Globus pallidus (tissue), 1 donor: Measurements from ENCODE around the gene KLHDC8B.

Experiments used
- DNase-seq: peaks from one replicate; pipeline ENCODE4 v3.0.0-alpha.2; 2015; ENCODE audit warnings: low spot score

The KLHDC8B gene

GRCh38 chr3:49171119-49171774 is at the start of gene KLHDC8B:
TSS of gene KLHDC8B (plus strand) at chr3:49171598. CDS start at chr3:49172770, 1,172 bp downstream.
- DNase-seq, result peak; percentile 37

GRCh38 chr3:49122022-49122421 is 49.4 kb upstream of the KLHDC8B start:
- no peak for DNase-seq

DNA sequence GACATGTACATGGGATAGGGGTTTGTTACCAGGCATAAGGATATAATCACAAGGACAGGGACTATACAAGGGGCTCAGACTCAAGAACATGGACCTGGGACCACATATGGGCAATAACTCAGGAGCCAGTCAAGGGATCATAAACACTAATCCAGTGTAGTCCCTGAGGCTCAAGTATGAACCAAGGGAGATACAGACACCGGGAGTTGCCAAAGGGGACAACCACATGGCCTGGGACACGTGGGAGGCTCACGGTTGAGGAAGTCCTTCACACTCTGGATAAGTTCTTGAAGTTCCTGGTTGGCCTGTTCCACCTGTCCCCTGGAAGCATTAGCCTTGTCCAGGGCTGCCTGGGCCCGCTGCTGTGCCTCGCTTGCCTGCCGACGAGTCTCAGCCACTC is 48.9 kb upstream of the KLHDC8B start:
- DNase-seq, result no peak

GRCh38 chr3:49122886-49123545 is 48.4 kb upstream of the KLHDC8B start:
- DNase-seq, result no peak

- no peak for DNase-seq
Measured at GRCh38 chr3:49123687-49124086, 47.7 kb upstream of the KLHDC8B start.

DNA sequence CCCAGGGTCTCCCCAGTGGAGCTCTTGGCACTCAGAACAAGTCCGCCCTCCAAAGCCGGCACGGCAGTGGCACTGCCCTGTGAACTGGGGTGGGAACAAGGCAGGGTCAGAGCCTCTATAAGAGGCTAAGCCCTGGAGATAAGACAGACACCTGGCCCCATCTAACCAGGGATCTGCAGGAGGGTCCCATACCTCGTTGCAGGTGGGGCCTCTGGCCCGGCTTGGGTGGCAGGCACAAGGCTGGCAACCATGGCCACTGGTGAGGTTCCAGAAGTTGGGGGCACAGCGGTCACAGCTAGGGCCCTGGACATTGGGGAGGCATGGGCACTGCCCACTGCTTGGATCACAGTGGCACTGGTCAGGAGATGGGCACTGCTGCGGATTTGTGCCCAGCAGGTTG is 47.2 kb upstream of the KLHDC8B start:
- DNase-seq, result no peak

- no peak for DNase-seq
Measured at GRCh38 chr3:49124991-49125670, 46.3 kb upstream of the KLHDC8B start.

DNA sequence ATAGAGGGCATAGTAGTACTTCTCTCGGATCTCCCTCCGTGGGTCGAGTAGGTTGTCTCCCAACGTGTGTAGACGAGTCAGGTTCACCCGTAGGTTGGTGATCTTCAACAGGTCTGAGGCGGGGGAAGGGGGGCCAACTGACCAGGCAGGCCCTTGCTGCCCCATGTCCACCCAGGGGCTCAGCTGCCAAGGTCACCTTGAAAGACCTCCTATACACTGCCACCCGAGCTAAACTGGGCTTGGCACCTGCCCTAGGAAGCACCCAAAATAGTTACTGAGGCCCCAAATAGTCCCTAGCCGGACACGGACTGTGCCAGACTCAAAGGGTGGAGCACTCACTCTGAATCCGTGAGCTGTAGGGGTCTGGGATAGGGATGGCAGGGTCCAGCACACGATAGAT is 40.4 kb upstream of the KLHDC8B start:
- DNase-seq, result no peak

GRCh38 chr3:49131576-49131975 is 39.8 kb upstream of the KLHDC8B start:
- DNase-seq, result no peak

DNA sequence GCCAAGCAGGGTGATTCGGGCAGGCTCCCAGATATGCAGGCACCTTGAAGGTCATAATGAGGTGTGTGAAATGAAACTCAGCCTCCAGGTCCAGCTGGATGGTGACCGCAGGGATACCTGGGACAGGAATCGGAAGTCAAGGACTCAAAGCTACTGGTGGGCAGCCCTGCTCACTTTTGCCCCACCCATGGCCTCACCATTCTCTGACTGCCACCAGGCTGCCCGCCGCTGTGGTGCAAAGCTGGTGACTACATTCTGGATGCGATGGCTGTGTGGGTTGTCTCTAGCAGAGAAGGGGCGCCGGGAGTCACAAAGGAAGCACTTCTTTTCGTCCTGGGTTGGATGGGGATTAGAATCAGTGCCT is 39.3 kb upstream of the KLHDC8B start:
- DNase-seq, result no peak

- DNase-seq, result peak; percentile 60
Measured at GRCh38 chr3:49132437-49133225, 38.8 kb upstream of the KLHDC8B start, which contains the start of gene LAMB2. TSS of gene LAMB2 (minus strand) at chr3:49133050. CDS start at chr3:49132867, 183 bp downstream.

GRCh38 chr3:49133226-49133951 is 38.0 kb upstream of the KLHDC8B start:
- DNase-seq, result peak; percentile 70

DNA sequence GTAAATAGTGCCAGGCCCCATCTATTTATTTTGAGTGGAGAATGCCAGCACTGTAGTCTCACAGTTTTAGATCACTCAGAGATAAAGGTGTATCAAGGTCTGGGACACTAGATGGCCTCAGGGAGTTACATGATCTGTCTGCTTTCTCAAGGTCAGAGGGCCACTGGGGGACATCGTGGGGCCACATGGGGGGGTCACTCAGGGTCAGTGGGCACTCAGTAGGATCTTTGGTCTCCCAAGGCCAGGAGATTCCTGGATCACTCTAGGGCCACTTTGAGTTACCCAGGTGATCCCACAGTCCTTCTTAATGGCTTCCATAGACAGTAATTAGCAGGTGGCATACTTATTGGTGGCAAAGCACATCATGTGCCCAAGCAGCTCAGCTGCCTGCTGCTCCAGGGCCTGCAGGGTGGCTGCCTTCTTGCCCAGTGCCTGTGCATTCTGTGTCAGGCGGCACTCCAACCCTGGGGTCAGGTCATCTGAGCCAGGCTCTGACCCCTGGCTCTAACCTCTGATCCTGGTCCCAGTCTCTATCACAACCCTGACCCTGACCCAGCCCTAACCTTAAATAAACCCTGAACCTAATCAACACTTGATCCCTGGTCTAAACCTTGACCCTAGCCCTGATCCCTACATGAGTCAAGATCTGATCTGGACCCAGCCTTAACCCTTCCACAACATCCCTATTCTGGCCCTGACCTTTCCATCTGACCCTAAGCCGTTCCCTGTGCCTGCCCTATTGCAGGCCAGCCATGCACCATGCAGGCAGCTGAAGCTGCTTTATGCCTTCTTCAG is 36.7 kb upstream of the KLHDC8B start:
- no peak for DNase-seq

GRCh38 chr3:49135499-49135898 is 35.9 kb upstream of the KLHDC8B start:
- DNase-seq, result no peak

- no peak for DNase-seq
Measured at GRCh38 chr3:49140080-49140479, 31.3 kb upstream of the KLHDC8B start.

DNA sequence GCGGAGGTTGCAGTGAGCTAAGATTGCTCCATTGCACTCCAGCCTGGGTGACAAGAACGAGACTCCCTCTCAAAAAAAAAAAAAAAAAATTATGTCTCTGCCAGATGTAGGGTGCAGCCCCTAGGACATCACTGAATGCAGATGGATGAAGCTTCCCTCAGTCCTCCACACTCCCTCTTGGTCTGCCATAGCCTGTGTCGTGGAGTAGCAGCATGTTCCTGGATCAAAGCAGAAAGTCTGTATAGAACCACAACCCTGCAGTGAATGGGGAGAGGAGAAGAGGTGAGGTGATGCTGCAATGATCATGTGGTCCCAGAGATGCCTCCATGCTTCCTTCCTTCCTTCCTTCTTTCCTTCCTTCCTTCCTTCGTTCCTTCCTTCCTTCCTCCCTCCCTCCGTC is 23.2 kb upstream of the KLHDC8B start:
- DNase-seq, result no peak

DNA sequence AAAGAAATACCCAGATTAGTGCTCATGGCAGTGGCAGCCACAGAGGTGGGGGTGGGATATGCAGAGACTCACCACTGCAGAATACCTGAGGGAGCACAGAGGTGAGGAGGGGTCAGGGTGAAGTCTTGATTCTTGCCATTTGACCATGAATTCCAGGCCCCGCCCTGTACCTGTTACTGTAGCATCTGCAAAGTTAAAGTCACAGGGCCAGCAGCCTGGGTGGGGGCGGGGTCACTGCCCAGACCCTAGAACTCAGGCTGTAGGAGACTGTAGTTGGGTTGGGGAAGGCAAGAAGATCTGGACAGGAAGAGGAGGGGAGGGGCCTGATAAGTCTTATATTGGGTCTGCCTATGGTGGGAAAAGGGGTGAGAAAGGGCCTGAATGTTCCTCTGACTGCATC is 19.8 kb upstream of the KLHDC8B start:
- DNase-seq, result no peak

- DNase-seq, result no peak
Measured at GRCh38 chr3:49153349-49153912, 18.0 kb upstream of the KLHDC8B start.

GRCh38 chr3:49157289-49157688 is 14.1 kb upstream of the KLHDC8B start:
- DNase-seq, result no peak

- no peak for DNase-seq
Measured at GRCh38 chr3:49158103-49158709, 13.2 kb upstream of the KLHDC8B start.
